Nucleus accumbens (tissue), 56 donors: ENCODE measurements around the gene PLP1.
A peak's percentile ranks its signal among the peaks of the same experiment; 100 is the strongest.
"Not testable (repeated sequence)": the region's sequence is repeated elsewhere in the genome, so short reads cannot be mapped to it uniquely, and the experiment has no call there.

Experiments
- DNase-seq, 56 donors: peaks; one replicate each; lab custom pipeline; 2025; lab: John Stamatoyannopoulos, UW

PLP1 gene

GRCh38 chrX:103776546-103776945 lies at the start of gene PLP1:
TSS of gene PLP1 (plus strand) at chrX:103776840. CDS start at chrX:103776996, 156 bp downstream.
- DNase-seq, result peak in 34 of 56 donors; percentile 2 to 53 (median 20)

- no peak for DNase-seq
Observed at GRCh38 chrX:103727115-103727514, 49.5 kb upstream of the PLP1 start.

GRCh38 chrX:103729015-103729414 lies 47.6 kb upstream of the PLP1 start:
- DNase-seq, result no peak

GRCh38 chrX:103730147-103730795 lies 46.4 kb upstream of the PLP1 start:
- DNase-seq, result no peak

GRCh38 chrX:103730796-103731493 lies 45.7 kb upstream of the PLP1 start:
- no peak for DNase-seq

GRCh38 chrX:103733017-103733416 lies 43.6 kb upstream of the PLP1 start:
- no peak for DNase-seq

- no peak for DNase-seq
Observed at GRCh38 chrX:103734125-103734760, 42.4 kb upstream of the PLP1 start.

- DNase-seq, result no peak
Observed at GRCh38 chrX:103737696-103738095, 38.9 kb upstream of the PLP1 start.

GRCh38 chrX:103739421-103739820 lies 37.2 kb upstream of the PLP1 start:
- no peak for DNase-seq

- DNase-seq, result no peak
Observed at GRCh38 chrX:103741879-103742278, 34.8 kb upstream of the PLP1 start.

GRCh38 chrX:103742339-103742738 lies 34.3 kb upstream of the PLP1 start:
- DNase-seq, result no peak

- DNase-seq, result no peak
Observed at GRCh38 chrX:103747163-103747562, 29.5 kb upstream of the PLP1 start.

- no peak for DNase-seq
Observed at GRCh38 chrX:103754401-103754800, 22.2 kb upstream of the PLP1 start.

- DNase-seq, result no peak
Observed at GRCh38 chrX:103756736-103757135, 19.9 kb upstream of the PLP1 start.

GRCh38 chrX:103758555-103758954 lies 18.1 kb upstream of the PLP1 start:
- no peak for DNase-seq

- not testable (repeated sequence) for DNase-seq
Observed at GRCh38 chrX:103763541-103763940, 13.1 kb upstream of the PLP1 start.

- not testable (repeated sequence) for DNase-seq
Observed at GRCh38 chrX:103766813-103767555, 9.7 kb upstream of the PLP1 start.

- DNase-seq, result peak in 40 of 56 donors; percentile 1 to 60 (median 26)
Observed at GRCh38 chrX:103773445-103773844, 3.2 kb upstream of the PLP1 start.

GRCh38 chrX:103774070-103774642 lies 2.5 kb upstream of the PLP1 start:
- DNase-seq, result peak in 55 of 56 donors; percentile 1 to 83 (median 49)

- peak in 41 of 56 donors; percentile 3 to 77 (median 25) for DNase-seq
Observed at GRCh38 chrX:103779141-103779789, 2.6 kb downstream of the PLP1 start.
